Left ventricle myocardium inferior (tissue), 1 donor: ENCODE data around the gene RNF114. TPM values are rescaled to one million over a fixed set of nuclear protein-coding genes. Genes with fewer than 3 reads are reported as not detected.

Experiments
- DNase-seq: peaks from one replicate; pipeline ENCODE4 v3.0.0-alpha.2; 2020
- H3K27ac ChIP-seq: fragments of 200-600 bp; replicated peaks from 2 replicates; pipeline ENCODE4 v1.8.0; 2021
- H3K27me3 ChIP-seq: fragments of 200-600 bp; 2 replicates; pipeline ENCODE4 v1.8.0; 2021; ENCODE audit warnings: low read depth
- H3K36me3 ChIP-seq: fragments of 200-600 bp; 2 replicates; pipeline ENCODE4 v1.8.0; 2021
- H3K4me1 ChIP-seq: fragments of 200-600 bp; 2 replicates; pipeline ENCODE4 v1.8.0; 2021
- H3K4me3 ChIP-seq: fragments of 200-600 bp; 2 replicates; pipeline ENCODE4 v1.8.0; 2021; ENCODE audit warnings: mild to moderate bottlenecking, moderate library complexity
- H3K9me3 ChIP-seq: fragments of 200-600 bp; replicated peaks from 2 replicates; pipeline ENCODE4 v1.8.0; 2021
- CTCF ChIP-seq: fragments of 200-600 bp; IDR thresholded peaks from 2 replicates; pipeline ENCODE4 v1.8.0; 2021; ENCODE audit warnings: antibody characterized with exemption, mild to moderate bottlenecking, borderline replicate concordance
- intact Hi-C: fragments of 100-400 bp; cut with micrococcal nuclease; formaldehyde crosslinking; loops from one replicate; pipeline ENCODE4 v1.11.0; 2022
- total RNA-seq: library from RNA; stranded (reverse); fragmentation: NEBNext Ultra II Directional; extraction: Animal tissue kit (Norgen Biotek cat#: 25700); gene quantifications from one replicate; pipeline ENCODE4 v1.2.1, GENCODE V29; 2021
- donor health status: DM: no; HTN: yes; CAD: no; lungs with severe emphysema.

The RNF114 gene
- total RNA-seq, 1 donor from 2014 or later = 50.8 TPM

- intact Hi-C loops = loop anchor here (10.0 kb wide), 1 partner anchor 311 kb away; no protein-coding TSS in a partner anchor
- Histone ChIP-seq H3K4me1 (no peaks in the 10 kb centered on the region), H3K9me3 (no peaks in the 10 kb centered on the region), H3K27me3 (no peaks in the 10 kb centered on the region), H3K27ac (no peak overlapping the region), H3K4me3 (no peak overlapping the region), H3K36me3 (no peaks in the 10 kb centered on the region)
- no peak for DNase-seq
- TF ChIP-seq CTCF = no peak
Observed at GRCh38 chr20:49925901-49926454, 10.2 kb upstream of the RNF114 start.

GRCh38 chr20:49928411-49929141 lies 7.6 kb upstream of the RNF114 start:
- H3K36me3 ChIP-seq = no peaks in the 10 kb centered on the region
- H3K4me3 ChIP-seq = no peak overlapping the region
- no peaks in the 10 kb centered on the region for H3K4me1 ChIP-seq
- H3K27me3 ChIP-seq = no peaks in the 10 kb centered on the region
- H3K27ac ChIP-seq = no peak overlapping the region
- no peaks in the 10 kb centered on the region for H3K9me3 ChIP-seq
- TF ChIP-seq CTCF = peak; percentile 97
- intact Hi-C loops = loop anchor here (10.0 kb wide), 1 partner anchor 314 kb away; no protein-coding TSS in a partner anchor
- peak; percentile 72 for DNase-seq

- Histone ChIP-seq H3K27ac (no peak overlapping the region), H3K36me3 (no peaks in the 10 kb centered on the region), H3K4me1 (no peaks in the 10 kb centered on the region), H3K27me3 (no peaks in the 10 kb centered on the region), H3K9me3 (no peaks in the 10 kb centered on the region), H3K4me3 (no peak overlapping the region)
- intact Hi-C loops = loop anchor here (10.0 kb wide), 1 partner anchor 314 kb away; no protein-coding TSS in a partner anchor
- no peak for DNase-seq
- no peak for TF ChIP-seq CTCF
Observed at GRCh38 chr20:49929142-49929494, 7.1 kb upstream of the RNF114 start.

- H3K4me1 ChIP-seq = peaks cover 54% of the 10 kb centered on the region
- no peaks in the 10 kb centered on the region for H3K9me3 ChIP-seq
Observed at GRCh38 chr20:49935746-49936152, 448 bp upstream of the RNF114 start.

More at GRCh38 chr20:49935746-49936152, 448 bp upstream of the RNF114 start:
- Histone ChIP-seq H3K27ac (peak overlapping the region; percentile 89), H3K36me3 (no peaks in the 10 kb centered on the region), H3K27me3 (no peaks in the 10 kb centered on the region), H3K4me3 (peak overlapping the region; percentile 77)
- TF ChIP-seq CTCF = no peak
- intact Hi-C loops = no loop called here
- DNase-seq = no peak
